ENCODE data around the gene DMGDH.

The DMGDH gene

GRCh38 chr5:78961743-78962142 lies 107.7 kb downstream of the DMGDH start:
- Histone ChIP-seq H3K9me3 (ENCODE audit: control insufficient read depth in 2 of 2, low read length in 2 of 2) (no peaks in the 10 kb centered on the region), H3K27ac (ENCODE audit: low read depth in 2 of 2, low read length in 2 of 2) (no peak overlapping the region), H3K4me3 (ENCODE audit: low read length in 2 of 2) (no peak overlapping the region), H3K27me3 (ENCODE audit: control insufficient read depth in 2 of 2, insufficient read depth in 2 of 2, low read length in 2 of 2) (no peaks in the 10 kb centered on the region), H3K9ac (ENCODE audit: low read depth in 1 of 2, low read length in 2 of 2) (no peak overlapping the region), H3K4me1 (ENCODE audit: control insufficient read depth in 2 of 2, insufficient read depth in 2 of 2, low read length in 2 of 2) (peaks cover 4 to 10% of the 10 kb centered on the region in 2 donors), H3K36me3 (ENCODE audit: control insufficient read depth in 2 of 2, insufficient read depth in 2 of 2, low read length in 2 of 2) (no peaks in the 10 kb centered on the region)

GRCh38 chr5:78959767-78960166 lies 109.7 kb downstream of the DMGDH start:
- H3K9ac ChIP-seq (ENCODE audit: low read depth in 1 of 2, low read length in 2 of 2), result no peak overlapping the region
- H3K36me3 ChIP-seq (ENCODE audit: control insufficient read depth in 2 of 2, insufficient read depth in 2 of 2, low read length in 2 of 2), result no peaks in the 10 kb centered on the region
- no peak overlapping the region for H3K4me3 ChIP-seq (ENCODE audit: low read length in 2 of 2)
- no peaks in the 10 kb centered on the region for H3K27me3 ChIP-seq (ENCODE audit: control insufficient read depth in 2 of 2, insufficient read depth in 2 of 2, low read length in 2 of 2)
- peaks cover 4 to 10% of the 10 kb centered on the region in 2 donors for H3K4me1 ChIP-seq (ENCODE audit: control insufficient read depth in 2 of 2, insufficient read depth in 2 of 2, low read length in 2 of 2)
- no peaks in the 10 kb centered on the region for H3K9me3 ChIP-seq (ENCODE audit: control insufficient read depth in 2 of 2, low read length in 2 of 2)
- no peak overlapping the region for H3K27ac ChIP-seq (ENCODE audit: low read depth in 2 of 2, low read length in 2 of 2)

- Histone ChIP-seq H3K9ac (ENCODE audit: low read depth in 1 of 2, low read length in 2 of 2) (no peak overlapping the region), H3K36me3 (ENCODE audit: control insufficient read depth in 2 of 2, insufficient read depth in 2 of 2, low read length in 2 of 2) (no peaks in the 10 kb centered on the region), H3K27ac (ENCODE audit: low read depth in 2 of 2, low read length in 2 of 2) (no peak overlapping the region), H3K27me3 (ENCODE audit: control insufficient read depth in 2 of 2, insufficient read depth in 2 of 2, low read length in 2 of 2) (no peaks in the 10 kb centered on the region), H3K4me1 (ENCODE audit: control insufficient read depth in 2 of 2, insufficient read depth in 2 of 2, low read length in 2 of 2) (peaks cover 4 to 10% of the 10 kb centered on the region in 2 donors), H3K4me3 (ENCODE audit: low read length in 2 of 2) (no peak overlapping the region), H3K9me3 (ENCODE audit: control insufficient read depth in 2 of 2, low read length in 2 of 2) (no peaks in the 10 kb centered on the region)
Observed at GRCh38 chr5:78958672-78959445, 110.6 kb downstream of the DMGDH start.

- H3K4me1 ChIP-seq (ENCODE audit: control insufficient read depth in 2 of 2, insufficient read depth in 2 of 2, low read length in 2 of 2), result peaks cover 4 to 10% of the 10 kb centered on the region in 2 donors
- no peaks in the 10 kb centered on the region for H3K36me3 ChIP-seq (ENCODE audit: control insufficient read depth in 2 of 2, insufficient read depth in 2 of 2, low read length in 2 of 2)
- no peak overlapping the region for H3K9ac ChIP-seq (ENCODE audit: low read depth in 1 of 2, low read length in 2 of 2)
- H3K4me3 ChIP-seq (ENCODE audit: low read length in 2 of 2), result no peak overlapping the region
- no peaks in the 10 kb centered on the region for H3K27me3 ChIP-seq (ENCODE audit: control insufficient read depth in 2 of 2, insufficient read depth in 2 of 2, low read length in 2 of 2)
- H3K27ac ChIP-seq (ENCODE audit: low read depth in 2 of 2, low read length in 2 of 2), result no peak overlapping the region
- H3K9me3 ChIP-seq (ENCODE audit: control insufficient read depth in 2 of 2, low read length in 2 of 2), result no peaks in the 10 kb centered on the region
Observed at GRCh38 chr5:78956901-78957300, 112.6 kb downstream of the DMGDH start.

- H3K36me3 ChIP-seq (ENCODE audit: control insufficient read depth in 2 of 2, insufficient read depth in 2 of 2, low read length in 2 of 2), result no peaks in the 10 kb centered on the region
- H3K4me1 ChIP-seq (ENCODE audit: control insufficient read depth in 2 of 2, insufficient read depth in 2 of 2, low read length in 2 of 2), result peaks cover 4 to 7% of the 10 kb centered on the region in 2 donors
- no peaks in the 10 kb centered on the region for H3K9me3 ChIP-seq (ENCODE audit: control insufficient read depth in 2 of 2, low read length in 2 of 2)
- no peak overlapping the region for H3K9ac ChIP-seq (ENCODE audit: low read depth in 1 of 2, low read length in 2 of 2)
- H3K4me3 ChIP-seq (ENCODE audit: low read length in 2 of 2), result no peak overlapping the region
- no peaks in the 10 kb centered on the region for H3K27me3 ChIP-seq (ENCODE audit: control insufficient read depth in 2 of 2, insufficient read depth in 2 of 2, low read length in 2 of 2)
- no peak overlapping the region for H3K27ac ChIP-seq (ENCODE audit: low read depth in 2 of 2, low read length in 2 of 2)
Observed at GRCh38 chr5:78953092-78953800, 116.2 kb downstream of the DMGDH start.
